Esophagus muscularis mucosa (tissue), 4 donors: ENCODE results near the gene RHAG.

Experiments
- EP300 ChIP-seq: sonication (generic); formaldehyde crosslinking; IDR thresholded peaks from one replicate; pipeline ENCODE4 v1.6.1; 2017; ENCODE audit warnings: antibody characterized with exemption
- POLR2AphosphoS5 ChIP-seq, 2 donors: sonication (generic); formaldehyde crosslinking; IDR thresholded peaks; one replicate each; pipeline ENCODE4 v1.6.1; 2017; ENCODE audit warnings: antibody characterized with exemption in 2 of 2
- TF ChIP-seq, protein P1 (sequence below), 3 experiments: fragments of 200-600 bp in 2 of 3; fragments of 450-650 bp in 1 of 3; sonication (generic) in 2 of 3; IDR thresholded peaks; one replicate each; pipeline ENCODE4 v1.5.1; 2017 to 2019; ENCODE audit warnings: antibody characterized with exemption in 3 of 3, mild to moderate bottlenecking in 2 of 3, moderate library complexity in 1 of 3

DNA sequence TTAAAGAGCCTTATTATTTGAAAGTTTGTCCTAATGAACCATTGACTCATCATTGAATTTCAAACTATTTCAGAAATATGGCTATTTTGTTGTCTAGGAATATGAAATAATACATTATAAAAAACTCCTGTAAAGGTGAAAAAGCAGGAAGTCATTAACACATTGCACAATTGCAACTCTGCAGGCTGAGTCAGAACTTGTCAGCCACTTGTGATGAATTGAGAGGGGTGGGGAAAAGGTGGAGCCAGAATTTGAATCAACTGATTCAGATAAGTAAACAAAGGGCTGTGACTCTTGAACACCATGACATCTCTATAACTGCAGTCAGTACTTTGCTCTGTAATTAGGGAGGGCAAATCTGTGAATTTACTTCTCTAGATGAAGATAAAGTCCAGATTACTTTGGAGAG lies 80.2 kb downstream of the RHAG start:
- no peak for TF ChIP-seq POLR2AphosphoS5 (IDR thresholded peaks at IDR 0.05)
- TF ChIP-seq, protein P1, sequence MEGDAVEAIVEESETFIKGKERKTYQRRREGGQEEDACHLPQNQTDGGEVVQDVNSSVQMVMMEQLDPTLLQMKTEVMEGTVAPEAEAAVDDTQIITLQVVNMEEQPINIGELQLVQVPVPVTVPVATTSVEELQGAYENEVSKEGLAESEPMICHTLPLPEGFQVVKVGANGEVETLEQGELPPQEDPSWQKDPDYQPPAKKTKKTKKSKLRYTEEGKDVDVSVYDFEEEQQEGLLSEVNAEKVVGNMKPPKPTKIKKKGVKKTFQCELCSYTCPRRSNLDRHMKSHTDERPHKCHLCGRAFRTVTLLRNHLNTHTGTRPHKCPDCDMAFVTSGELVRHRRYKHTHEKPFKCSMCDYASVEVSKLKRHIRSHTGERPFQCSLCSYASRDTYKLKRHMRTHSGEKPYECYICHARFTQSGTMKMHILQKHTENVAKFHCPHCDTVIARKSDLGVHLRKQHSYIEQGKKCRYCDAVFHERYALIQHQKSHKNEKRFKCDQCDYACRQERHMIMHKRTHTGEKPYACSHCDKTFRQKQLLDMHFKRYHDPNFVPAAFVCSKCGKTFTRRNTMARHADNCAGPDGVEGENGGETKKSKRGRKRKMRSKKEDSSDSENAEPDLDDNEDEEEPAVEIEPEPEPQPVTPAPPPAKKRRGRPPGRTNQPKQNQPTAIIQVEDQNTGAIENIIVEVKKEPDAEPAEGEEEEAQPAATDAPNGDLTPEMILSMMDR (IDR thresholded peaks at IDR 0.05): no peak
- TF ChIP-seq EP300: no peak
